Ishikawa (cell line): ENCODE results near the gene SERINC5.

Experiments
- CEBPB ChIP-seq: IDR thresholded peaks from 2 replicates; pipeline ENCODE4 v1.6.1; 2012
- EP300 ChIP-seq: IDR thresholded peaks from 2 replicates; pipeline ENCODE4 v1.6.1; 2012; ENCODE audit warnings: borderline replicate concordance
- FOXM1 ChIP-seq: IDR thresholded peaks from 2 replicates; pipeline ENCODE4 v1.6.1; 2012; ENCODE audit warnings: low read depth, borderline replicate concordance
- RAD21 ChIP-seq: IDR thresholded peaks from 2 replicates; pipeline ENCODE4 v1.6.1; 2012; ENCODE audit warnings: low read depth
- TAF1 ChIP-seq: IDR thresholded peaks from 2 replicates; pipeline ENCODE4 v1.6.1; 2012; ENCODE audit warnings: low read depth, mild to moderate bottlenecking
- YY1 ChIP-seq: IDR thresholded peaks from 2 replicates; pipeline ENCODE4 v1.6.1; 2012; ENCODE audit warnings: low read depth
- TF ChIP-seq, protein P1 (sequence below): IDR thresholded peaks from 2 replicates; pipeline ENCODE4 v1.6.1; 2012; ENCODE audit warnings: low read depth, mild to moderate bottlenecking

DNA sequence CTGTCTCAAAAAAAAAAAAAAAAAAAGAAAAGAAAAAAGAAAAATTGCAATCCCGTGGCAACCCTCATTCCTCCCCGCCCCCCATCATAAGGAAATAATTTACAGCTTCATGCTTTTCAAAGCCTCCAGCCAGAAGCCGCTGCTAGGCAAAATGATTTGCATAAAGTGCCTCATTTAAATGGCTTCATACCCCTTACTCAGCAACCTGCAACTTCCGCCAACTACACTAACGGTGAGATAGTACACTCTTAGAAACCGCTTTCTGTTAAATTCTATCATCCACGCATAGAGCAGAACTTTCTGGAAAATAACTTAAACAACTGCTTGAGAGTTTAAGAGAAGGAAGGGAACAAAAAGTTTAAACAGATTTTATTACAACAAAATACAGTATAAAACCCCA lies 17.8 kb downstream of the SERINC5 start:
- TF ChIP-seq EP300 (no peak), FOXM1 (no peak), CEBPB (no peak), TAF1 (no peak), YY1 (no peak), RAD21 (no peak)
- TF ChIP-seq, protein P1, sequence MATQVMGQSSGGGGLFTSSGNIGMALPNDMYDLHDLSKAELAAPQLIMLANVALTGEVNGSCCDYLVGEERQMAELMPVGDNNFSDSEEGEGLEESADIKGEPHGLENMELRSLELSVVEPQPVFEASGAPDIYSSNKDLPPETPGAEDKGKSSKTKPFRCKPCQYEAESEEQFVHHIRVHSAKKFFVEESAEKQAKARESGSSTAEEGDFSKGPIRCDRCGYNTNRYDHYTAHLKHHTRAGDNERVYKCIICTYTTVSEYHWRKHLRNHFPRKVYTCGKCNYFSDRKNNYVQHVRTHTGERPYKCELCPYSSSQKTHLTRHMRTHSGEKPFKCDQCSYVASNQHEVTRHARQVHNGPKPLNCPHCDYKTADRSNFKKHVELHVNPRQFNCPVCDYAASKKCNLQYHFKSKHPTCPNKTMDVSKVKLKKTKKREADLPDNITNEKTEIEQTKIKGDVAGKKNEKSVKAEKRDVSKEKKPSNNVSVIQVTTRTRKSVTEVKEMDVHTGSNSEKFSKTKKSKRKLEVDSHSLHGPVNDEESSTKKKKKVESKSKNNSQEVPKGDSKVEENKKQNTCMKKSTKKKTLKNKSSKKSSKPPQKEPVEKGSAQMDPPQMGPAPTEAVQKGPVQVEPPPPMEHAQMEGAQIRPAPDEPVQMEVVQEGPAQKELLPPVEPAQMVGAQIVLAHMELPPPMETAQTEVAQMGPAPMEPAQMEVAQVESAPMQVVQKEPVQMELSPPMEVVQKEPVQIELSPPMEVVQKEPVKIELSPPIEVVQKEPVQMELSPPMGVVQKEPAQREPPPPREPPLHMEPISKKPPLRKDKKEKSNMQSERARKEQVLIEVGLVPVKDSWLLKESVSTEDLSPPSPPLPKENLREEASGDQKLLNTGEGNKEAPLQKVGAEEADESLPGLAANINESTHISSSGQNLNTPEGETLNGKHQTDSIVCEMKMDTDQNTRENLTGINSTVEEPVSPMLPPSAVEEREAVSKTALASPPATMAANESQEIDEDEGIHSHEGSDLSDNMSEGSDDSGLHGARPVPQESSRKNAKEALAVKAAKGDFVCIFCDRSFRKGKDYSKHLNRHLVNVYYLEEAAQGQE = no peak
